NT2/D1 (cell line): Measurements from ENCODE around the gene SLC52A1.

Source experiments
- YY1 ChIP-seq: IDR thresholded peaks from 2 replicates; pipeline ENCODE4 v1.6.1; 2011; ENCODE audit not compliant: insufficient read length, insufficient read depth
- ZNF274 ChIP-seq: IDR thresholded peaks from 2 replicates; pipeline ENCODE4 v1.6.1; 2011; ENCODE audit warnings: mild to moderate bottlenecking, low read depth, low read length

DNA sequence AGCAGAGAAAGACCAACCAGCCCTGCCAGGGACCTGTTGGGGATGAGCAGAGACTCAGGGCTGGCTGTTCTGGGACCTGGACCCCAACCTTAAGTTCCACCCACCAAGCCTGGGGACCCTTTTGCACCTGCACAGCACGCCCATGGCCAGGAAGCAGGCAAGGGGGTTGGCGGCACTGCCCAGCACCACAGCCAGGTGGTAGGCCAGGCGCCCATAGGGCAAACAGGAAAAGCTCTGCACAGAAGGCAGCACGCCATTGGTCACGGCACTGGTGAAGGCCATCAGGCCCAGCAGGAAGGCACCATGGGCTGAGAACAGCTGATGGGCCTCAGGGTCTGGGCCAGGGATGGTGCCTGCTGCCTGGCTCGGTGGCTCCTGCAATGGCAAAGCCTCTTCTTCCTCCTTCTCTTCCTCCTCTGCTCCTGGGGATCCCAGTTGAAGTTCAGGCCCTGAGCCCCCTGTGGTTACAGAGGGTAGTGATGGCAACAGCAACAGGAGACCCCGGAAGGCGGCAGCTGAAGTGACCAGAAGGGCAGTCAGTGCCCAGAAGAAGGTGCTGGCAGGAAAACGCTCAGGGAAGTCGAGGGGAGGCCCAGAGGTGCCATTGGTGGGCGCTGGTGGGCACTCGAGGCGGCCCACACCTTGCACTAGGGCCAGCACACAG, 1.7 kb downstream of the SLC52A1 start:
- TF ChIP-seq YY1: no peak
- no peak for TF ChIP-seq ZNF274
